Dedifferentiated amniotic fluid mesenchymal stem cell (primary cell): ENCODE results near the gene FSTL4.

Experiments
- DNase-seq: peaks from one replicate; pipeline ENCODE4 v3.0.0-alpha.2; 2016; ENCODE audit errors: extremely low spot score

The FSTL4 gene

GRCh38 chr5:133321833-133322420 lies 290.4 kb downstream of the FSTL4 start:
- DNase-seq: no peak

GRCh38 chr5:133321286-133321832 lies 291.0 kb downstream of the FSTL4 start:
- no peak for DNase-seq

- DNase-seq: no peak
Observed at GRCh38 chr5:133319905-133320520, 292.3 kb downstream of the FSTL4 start.

- no peak for DNase-seq
Observed at GRCh38 chr5:133319244-133319643, 293.1 kb downstream of the FSTL4 start.

- DNase-seq: no peak
Observed at GRCh38 chr5:133317558-133317957, 294.8 kb downstream of the FSTL4 start.

- no peak for DNase-seq
Observed at GRCh38 chr5:133316346-133317343, 295.7 kb downstream of the FSTL4 start.

GRCh38 chr5:133314086-133314485 lies 298.3 kb downstream of the FSTL4 start:
- DNase-seq: no peak

- no peak for DNase-seq
Observed at GRCh38 chr5:133311176-133311575, 301.2 kb downstream of the FSTL4 start.

- DNase-seq: no peak
Observed at GRCh38 chr5:133309984-133310621, 302.2 kb downstream of the FSTL4 start.

- no peak for DNase-seq
Observed at GRCh38 chr5:133309166-133309795, 303.1 kb downstream of the FSTL4 start.

- no peak for DNase-seq
Observed at GRCh38 chr5:133307275-133307674, 305.1 kb downstream of the FSTL4 start.

- no peak for DNase-seq
Observed at GRCh38 chr5:133304707-133305216, 307.6 kb downstream of the FSTL4 start.

- no peak for DNase-seq
Observed at GRCh38 chr5:133304178-133304577, 308.2 kb downstream of the FSTL4 start.

GRCh38 chr5:133303298-133303697 lies 309.0 kb downstream of the FSTL4 start:
- no peak for DNase-seq

- DNase-seq: no peak
Observed at GRCh38 chr5:133299728-133300127, 312.6 kb downstream of the FSTL4 start.

- no peak for DNase-seq
Observed at GRCh38 chr5:133299021-133299420, 313.3 kb downstream of the FSTL4 start.

GRCh38 chr5:133298447-133298846 lies 313.9 kb downstream of the FSTL4 start:
- DNase-seq: no peak

GRCh38 chr5:133297293-133297692 lies 315.0 kb downstream of the FSTL4 start:
- no peak for DNase-seq

GRCh38 chr5:133296624-133297023 lies 315.7 kb downstream of the FSTL4 start:
- DNase-seq: no peak

GRCh38 chr5:133295520-133295919 lies 316.8 kb downstream of the FSTL4 start:
- no peak for DNase-seq

- no peak for DNase-seq
Observed at GRCh38 chr5:133294380-133294779, 318.0 kb downstream of the FSTL4 start.
